SIG-M5 treated with dmso at 0.1 percent for 504 hours (cell line): ENCODE data around the gene FDX2.

Experiments
- DNase-seq: peaks from one replicate; lab custom pipeline; 2025; ENCODE audit not compliant: unreplicated experiment; lab: John Stamatoyannopoulos, UW

Gene FDX2

GRCh38 chr19:10332965-10333757 lies 17.3 kb upstream of the FDX2 start, which contains the start of gene RAVER1:
Gene RAVER1 (minus strand): TSS chr19:10333529. CDS start chr19:10333507, 22 bp downstream.
- peak; percentile 93 for DNase-seq

GRCh38 chr19:10332158-10332964 lies 16.5 kb upstream of the FDX2 start:
- no peak for DNase-seq

- DNase-seq: no peak
Observed at GRCh38 chr19:10329555-10329954, 13.7 kb upstream of the FDX2 start.

GRCh38 chr19:10328558-10329429 lies 13.0 kb upstream of the FDX2 start:
- DNase-seq: no peak

GRCh38 chr19:10327793-10328192 lies 12.0 kb upstream of the FDX2 start:
- DNase-seq: no peak

- no peak for DNase-seq
Observed at GRCh38 chr19:10325732-10326131, 9.9 kb upstream of the FDX2 start.

GRCh38 chr19:10321874-10322835 lies 6.3 kb upstream of the FDX2 start:
- DNase-seq: no peak

- no peak for DNase-seq
Observed at GRCh38 chr19:10321417-10321797, 5.6 kb upstream of the FDX2 start.

GRCh38 chr19:10320602-10321416 lies 5.0 kb upstream of the FDX2 start:
- DNase-seq: no peak

GRCh38 chr19:10318807-10319682 lies 3.2 kb upstream of the FDX2 start:
- no peak for DNase-seq

GRCh38 chr19:10317857-10318462 lies 2.1 kb upstream of the FDX2 start:
- DNase-seq: no peak

GRCh38 chr19:10317045-10317856 lies 1.4 kb upstream of the FDX2 start:
- DNase-seq: no peak

GRCh38 chr19:10316229-10317044 lies 622 bp upstream of the FDX2 start:
- DNase-seq: no peak

GRCh38 chr19:10309423-10309822 lies 6.4 kb downstream of the FDX2 start, which contains the start of gene ZGLP1:
Gene ZGLP1 (minus strand): TSS chr19:10309815.
- no peak for DNase-seq

- no peak for DNase-seq
Observed at GRCh38 chr19:10306327-10306726, 9.5 kb downstream of the FDX2 start.
